ENCODE results near the gene FAM50A.

FAM50A gene

DNA sequence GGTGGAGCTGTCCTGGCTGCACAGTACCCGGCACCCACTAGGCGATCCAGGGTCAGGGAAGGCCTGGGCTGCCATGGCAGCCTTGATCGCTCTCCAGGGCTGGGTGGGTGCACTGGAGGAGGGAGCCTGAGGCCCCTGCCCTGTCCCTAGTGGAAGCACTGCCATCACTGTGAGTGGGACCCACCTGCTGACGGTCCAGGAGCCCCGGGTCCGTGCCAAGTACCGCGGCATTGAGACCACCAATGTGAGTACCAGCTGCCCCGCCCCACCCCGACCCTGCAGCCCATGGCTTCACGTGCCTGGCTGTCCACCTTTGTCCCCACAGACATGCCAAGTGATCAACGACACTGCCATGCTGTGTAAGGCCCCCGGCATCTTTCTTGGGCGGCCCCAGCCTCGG is 23.0 kb downstream of the FAM50A start:
- no peak for DNase-seq

DNA sequence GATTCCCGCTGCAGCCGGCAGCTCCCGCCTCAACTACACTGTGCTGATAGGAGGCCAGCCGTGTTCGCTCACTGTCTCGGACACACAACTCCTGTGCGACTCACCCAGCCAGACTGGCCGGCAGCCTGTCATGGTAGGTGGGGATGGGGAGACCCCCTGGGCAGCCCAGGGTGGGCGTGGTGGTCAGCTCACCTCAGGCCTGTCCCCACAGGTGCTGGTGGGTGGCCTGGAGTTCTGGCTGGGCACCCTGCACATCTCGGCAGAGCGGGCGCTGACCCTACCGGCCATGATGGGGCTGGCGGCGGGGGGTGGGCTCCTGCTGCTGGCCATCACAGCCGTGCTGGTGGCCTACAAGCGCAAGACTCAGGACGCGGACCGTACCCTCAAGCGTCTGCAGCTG is 23.6 kb downstream of the FAM50A start:
- DNase-seq = no peak

DNA sequence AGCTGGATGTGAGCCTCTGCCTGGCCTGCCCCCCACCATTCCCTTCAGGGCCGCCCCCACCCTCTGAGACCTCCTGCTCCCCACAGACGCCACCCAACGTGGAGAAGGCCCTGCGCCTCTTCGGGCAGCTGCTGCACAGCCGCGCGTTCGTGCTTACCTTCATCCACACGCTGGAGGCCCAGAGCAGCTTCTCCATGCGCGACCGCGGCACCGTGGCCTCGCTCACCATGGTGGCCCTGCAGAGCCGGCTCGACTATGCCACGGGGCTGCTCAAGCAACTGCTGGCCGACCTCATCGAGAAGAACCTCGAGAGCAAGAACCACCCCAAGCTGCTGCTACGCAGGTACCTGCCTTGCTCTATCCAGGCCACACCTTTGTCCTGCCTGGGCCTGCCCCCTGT is 24.3 kb downstream of the FAM50A start:
- DNase-seq = no peak

DNA sequence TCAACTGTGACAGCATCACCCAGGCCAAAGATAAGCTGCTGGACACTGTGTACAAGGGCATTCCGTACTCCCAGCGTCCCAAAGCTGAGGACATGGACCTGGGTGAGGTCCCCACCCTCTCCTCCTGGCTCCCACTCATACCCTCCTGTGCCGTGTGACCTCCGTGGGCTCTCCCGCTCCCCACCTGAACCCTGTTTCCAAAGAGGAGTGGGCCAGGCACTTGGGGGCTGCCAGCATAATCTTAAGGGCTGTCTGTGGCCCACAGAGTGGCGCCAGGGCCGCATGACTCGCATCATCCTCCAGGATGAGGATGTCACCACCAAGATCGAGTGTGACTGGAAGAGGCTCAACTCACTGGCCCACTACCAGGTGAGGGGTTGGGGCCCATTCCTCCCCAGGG is 25.2 kb downstream of the FAM50A start:
- DNase-seq = no peak

DNA sequence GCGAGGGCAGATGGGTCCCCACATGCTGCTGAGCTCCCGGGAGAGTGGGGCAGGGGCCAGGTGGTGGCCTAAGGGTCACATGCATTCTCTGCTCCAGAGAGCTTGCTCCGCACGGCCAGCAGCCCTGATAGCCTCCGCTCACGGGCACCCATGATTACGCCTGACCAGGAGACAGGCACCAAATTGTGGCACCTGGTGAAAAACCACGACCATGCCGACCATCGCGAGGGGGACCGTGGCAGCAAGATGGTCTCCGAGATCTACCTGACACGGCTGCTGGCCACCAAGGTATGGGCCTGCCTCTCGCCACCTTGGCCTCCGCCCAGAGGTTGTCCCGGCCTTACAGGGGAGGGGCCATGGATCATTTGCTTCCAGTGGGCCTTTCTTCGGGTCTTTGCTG is 25.9 kb downstream of the FAM50A start:
- DNase-seq = no peak

DNA sequence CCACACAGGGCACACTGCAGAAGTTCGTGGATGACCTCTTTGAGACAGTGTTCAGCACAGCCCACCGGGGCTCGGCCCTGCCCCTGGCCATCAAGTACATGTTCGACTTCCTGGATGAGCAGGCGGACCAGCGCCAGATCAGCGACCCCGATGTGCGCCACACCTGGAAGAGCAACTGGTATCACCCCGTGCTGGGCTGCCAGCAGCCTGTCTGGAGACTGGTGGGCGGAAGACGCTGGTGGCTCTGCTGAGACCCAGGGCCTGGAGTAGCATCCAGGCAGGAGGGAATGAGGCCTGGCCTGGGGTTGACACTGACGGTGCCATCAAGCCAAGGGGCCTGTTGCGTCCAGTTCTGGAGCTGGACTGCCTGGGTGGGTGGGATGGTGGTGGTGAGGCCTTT is 26.5 kb downstream of the FAM50A start:
- DNase-seq = no peak

DNA sequence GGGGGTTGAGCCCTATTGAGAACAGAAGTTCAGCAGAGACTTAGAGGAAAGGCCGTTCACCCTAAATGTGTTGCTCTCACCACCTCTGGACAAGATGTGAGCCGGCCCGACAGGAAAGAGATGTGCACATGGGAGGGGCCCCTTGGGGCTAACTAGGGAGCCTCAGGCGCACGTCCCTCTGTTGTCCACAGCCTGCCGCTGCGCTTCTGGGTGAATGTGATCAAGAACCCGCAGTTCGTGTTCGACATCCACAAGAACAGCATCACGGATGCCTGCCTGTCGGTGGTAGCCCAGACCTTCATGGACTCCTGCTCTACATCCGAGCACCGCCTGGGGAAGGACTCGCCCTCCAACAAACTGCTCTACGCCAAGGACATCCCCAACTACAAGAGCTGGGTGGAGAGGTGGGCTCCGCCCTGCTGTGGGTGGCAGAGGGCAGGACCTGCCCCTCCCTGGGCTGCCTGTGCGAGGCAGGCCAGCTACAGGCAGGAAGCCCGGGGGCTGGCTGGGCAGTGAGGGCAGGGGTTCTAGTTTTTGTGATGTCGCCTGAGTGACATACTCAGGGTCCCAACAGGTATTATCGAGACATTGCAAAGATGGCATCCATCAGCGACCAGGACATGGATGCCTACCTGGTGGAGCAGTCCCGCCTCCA is 27.1 kb downstream of the FAM50A start:
- no peak for DNase-seq

DNA sequence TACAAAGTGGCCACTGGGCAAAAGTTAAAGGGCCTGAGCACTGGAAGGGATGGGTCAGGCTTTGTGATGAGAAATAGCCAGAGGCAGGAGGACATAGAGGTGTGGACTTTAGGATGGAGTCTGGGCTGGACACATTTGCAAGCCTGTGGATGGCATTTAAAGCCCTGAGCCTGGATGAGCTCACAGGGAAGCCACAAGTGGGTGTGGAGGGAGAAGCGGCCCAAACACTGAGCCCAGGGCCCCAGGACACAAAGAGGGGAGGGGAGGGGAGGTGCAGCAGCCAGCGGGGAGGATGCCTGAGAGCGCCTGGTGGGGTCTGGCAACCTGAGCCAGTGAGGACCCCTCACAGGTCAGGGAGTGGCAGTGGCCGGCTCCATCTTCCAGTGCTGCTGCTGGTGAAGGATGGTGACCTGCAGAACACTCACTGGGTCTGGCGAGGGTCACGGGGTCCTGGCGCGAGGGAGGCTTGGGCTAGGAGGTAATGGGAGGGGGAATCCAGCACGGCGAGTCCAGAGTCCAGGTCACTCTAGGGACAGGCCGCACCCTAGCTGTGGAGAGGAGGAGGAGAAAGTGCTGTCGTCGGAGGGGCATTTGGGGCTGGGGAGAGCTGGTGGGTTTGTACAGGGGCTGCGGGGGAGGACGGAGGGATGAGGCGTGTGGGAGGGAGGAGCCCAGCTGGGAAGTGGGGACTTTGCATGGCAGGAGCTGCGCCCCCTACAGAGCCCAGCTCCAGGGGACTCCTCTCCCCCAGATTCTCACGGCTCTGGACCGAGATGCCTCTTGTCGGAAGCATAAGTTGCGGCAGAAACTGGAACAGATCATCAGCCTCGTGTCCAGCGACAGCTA is 28.1 kb downstream of the FAM50A start:
- no peak for DNase-seq

DNA sequence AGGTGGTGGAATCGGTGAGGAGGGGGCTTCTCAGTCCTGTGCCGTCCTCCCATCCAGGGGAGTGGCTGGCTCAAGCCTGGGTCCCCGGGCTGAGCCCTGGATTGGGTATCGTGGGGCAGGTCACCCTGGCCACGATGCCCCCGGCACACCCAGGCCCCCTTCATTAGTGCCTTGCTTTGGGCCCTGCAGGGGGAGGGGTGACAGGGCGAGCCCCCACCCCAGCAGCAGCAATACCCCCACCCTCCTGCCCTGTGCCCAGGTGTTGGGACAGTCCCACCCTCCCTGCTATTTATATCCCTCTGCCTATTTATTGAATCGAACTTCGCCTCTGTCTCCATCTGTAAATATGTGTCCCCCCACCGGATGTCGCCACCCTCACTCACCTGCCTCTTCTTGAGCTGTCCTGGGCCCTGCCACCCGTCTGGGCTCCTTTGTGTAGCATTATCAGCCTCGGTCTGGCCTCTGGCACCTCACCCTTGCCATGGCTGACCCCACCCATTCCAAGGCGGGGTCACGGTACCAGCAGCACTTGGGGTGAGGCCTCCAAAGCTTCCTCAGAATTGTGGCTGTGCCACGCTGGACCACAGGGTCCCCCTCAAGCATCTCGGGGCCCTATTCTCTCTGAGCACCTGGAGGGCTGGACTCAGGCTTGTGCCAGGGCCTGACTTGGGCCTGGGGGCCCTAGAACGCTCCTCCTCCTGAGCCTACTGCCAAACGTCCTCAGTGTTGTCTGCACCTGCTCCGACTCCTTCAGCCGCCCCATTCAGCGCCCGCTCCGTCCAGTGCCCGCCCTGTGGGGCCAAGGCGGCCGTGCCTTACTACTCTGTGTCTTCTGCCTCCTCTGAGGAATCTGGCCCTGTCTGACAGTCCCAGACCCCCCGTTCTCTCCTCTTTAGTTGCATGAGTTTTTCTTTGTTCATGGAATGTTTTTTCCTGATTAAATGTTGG is 29.0 kb downstream of the FAM50A start:
- DNase-seq = no peak

DNA sequence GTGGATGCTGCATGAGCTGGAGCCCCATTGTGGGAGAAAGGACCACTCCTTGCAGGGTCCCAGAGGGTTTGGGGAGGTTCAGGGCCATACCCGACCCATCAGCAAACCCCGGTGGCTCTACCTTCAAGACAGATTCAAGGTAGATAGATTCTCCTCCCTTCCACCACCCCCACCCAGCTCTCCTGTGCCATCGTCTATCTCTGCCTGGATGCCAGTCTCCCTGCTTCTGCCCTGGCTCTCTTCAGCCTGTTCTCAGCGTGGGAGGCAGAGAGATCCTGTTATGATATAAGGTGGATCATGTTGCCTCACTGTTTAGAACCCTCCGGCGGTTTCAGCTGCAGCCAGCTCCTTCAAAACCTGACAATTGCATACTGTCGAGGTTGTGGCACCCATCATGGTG is 29.7 kb downstream of the FAM50A start:
- DNase-seq = no peak

DNA sequence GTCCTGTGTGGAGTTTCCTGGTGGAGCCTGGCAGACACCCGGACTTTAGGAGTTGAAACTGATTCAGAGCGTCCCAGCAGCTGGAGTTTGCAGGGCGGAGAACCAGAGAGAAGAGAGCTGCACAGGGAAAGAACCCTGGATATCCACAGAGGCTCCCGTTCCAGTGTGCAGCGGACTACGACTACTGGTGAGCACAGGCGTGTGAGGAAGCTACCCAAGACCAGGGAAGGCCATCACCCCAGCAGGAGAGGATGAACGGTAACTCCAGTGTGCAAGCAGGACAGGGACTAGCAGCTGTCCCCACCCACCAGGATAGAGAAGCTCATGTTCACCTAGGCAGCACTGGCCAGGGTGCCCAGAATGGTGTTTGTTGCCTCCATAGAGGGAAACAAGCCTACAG is 32.9 kb downstream of the FAM50A start:
- no peak for DNase-seq

DNA sequence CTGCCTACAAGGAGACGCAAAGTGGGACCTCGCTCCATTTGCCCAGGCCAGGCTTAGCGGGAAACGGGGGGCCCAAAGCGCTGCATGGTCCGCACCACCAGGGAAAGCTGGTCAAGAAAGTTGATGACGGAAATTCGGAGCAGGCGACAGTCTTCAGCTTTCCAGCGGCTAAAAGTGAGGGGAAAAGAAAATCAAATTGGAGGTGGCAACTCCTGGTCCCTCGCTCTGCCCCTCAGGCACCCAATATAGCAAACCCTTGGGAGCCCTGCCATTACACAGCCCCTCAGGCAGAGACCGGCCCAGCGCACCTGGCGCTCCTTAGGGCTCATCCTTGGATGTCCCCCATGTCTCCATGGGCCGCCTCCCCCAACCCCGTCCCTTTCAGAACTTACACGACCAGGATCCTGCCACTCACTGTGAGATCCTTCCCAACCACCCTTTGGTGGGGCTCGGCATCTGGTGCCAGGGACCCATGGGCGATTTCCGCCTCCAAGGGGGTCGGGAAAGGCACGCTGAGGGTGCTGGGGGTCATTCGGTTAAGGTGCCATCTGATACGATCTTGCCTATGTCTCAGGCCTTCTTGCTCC is 34.0 kb downstream of the FAM50A start:
- DNase-seq = no peak

DNA sequence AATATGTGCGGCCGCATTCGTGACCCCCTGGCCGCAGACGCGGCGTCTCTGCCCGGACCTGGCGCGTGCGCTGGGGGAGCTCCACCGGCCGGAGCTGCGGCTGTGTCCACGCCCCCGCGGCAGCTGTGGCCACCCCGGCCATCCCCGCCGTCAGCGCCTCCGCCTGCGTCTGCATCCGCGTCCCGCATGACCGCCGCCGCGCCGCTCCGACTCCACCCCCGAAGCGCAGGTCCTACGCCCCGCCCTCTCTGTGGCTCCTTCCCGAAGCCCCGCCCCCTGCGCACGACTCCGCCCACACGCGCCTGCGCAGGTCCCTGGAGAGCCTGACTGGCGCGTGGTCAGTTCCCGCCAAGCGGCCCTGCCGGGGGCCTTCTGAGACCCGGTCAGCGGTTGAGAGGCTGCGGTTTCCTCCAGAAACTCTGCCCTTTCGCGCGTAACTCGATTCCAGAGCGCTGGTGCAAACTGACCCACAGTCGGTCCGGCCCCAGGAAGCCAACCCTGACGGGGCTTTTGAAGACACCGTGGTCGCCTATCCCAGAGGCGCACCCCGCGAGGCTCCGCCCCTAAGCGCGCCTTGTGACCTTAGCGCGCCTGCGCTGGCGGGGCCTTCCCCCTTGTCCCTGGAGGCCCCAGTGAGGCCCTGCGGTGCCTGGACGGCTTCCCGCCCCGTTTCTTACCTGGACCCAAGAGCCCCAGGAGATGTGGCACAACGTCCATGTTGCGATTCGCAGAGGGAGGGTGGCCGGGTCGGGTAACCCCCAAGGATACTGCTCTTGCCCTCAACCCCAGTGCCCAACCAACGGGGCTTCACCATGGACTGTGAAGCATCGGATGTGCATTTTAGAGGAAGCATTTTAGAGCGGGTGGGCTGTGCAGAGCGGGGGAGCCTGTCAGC is 35.0 kb downstream of the FAM50A start, which contains the start of gene LAGE3:
TSS of gene LAGE3 (minus strand) at position 554 of the 895 bp plus-strand sequence. CDS start at position 188, 366 bp downstream.
- peak; percentile 57 for DNase-seq

DNA sequence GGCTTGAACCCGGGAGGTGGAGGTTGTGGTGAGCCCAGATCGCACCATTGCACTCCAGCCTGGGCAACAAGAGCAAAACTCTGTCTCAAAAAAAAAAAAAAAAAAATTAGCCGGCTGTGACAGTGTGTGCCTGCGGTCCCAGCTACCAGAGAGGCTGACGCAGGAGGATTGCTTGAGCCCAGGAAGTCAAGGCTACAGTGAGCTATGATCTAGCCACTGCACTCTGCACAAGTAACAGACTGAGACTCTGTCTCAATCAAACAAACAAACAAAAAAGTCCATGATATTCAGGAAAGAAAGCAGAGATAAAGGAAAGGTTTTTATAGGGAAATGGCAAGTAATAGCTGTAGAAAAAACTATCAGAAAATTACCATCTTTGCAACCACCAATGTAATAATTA is 37.3 kb downstream of the FAM50A start:
- no peak for DNase-seq

DNA sequence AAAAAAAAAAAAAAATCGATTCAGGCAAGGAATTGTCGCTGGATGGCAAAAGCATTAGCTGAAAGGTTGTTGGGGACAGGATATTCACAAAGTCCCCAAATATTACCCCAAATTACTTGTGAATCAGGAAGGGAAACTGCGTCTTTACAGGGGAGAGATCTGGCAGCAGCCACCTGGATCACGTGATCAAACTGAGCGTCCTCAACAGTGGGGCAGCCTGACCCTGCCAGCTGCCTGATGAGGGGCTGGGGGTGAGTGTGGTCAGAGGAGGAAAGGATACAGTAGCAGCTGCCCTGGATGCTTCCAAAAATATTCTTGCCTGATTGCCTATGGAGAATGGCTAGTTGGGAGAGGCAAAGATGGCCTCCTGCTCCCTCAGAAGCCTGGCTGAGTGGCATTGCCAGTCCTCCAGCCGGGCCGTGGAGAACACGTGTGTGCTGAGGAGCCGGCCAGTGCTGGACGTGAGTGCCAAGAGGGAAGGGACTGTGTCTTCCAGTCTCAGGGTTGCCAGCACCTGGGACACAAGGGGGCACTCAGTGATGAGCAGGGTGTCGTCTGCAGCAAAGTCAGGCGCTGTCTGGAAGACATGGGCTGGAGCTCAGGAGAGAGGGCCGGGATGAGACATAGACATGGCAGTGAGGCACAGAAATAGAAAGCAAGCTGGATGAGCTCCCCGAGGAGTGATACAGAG is 38.1 kb downstream of the FAM50A start:
- DNase-seq = no peak

DNA sequence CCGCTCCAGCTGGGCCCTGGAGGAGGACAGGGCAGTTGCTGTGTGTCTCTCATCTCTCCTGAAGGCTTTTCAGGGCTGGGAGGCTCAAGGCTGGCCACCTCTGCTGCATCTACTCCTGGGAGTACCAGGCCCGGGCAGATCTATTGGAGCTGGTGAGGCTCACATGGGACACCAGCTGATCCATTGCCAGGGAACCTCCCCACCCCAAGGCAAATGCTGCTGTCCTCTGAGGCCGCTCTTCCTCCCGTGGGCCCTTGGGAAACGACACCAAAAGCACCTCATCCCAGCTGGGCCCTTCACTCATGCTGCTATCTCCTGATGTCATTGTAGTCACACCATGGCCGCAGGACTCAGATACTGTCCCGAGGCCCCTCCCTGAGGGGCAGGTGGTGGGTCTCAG is 38.8 kb downstream of the FAM50A start:
- no peak for DNase-seq

DNA sequence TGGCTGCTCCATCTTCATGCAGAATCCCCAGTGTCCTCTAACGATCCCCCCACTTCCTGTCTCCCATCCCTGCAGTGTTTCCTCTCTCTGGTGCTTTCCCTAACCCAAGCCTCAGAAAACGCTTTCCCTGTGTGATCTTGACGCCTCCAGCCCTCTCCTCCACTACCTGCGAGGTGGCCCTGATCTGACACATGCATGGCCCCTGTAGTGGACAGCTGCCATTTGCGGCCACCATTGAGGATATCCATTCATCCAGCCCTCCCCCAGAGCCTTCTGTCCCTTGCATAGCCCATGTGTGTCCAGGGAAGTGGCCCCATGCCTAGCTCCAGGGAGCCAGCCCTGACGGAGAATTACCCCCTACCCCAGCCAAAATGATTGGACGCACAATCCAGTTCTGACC is 39.4 kb downstream of the FAM50A start:
- DNase-seq = no peak

DNA sequence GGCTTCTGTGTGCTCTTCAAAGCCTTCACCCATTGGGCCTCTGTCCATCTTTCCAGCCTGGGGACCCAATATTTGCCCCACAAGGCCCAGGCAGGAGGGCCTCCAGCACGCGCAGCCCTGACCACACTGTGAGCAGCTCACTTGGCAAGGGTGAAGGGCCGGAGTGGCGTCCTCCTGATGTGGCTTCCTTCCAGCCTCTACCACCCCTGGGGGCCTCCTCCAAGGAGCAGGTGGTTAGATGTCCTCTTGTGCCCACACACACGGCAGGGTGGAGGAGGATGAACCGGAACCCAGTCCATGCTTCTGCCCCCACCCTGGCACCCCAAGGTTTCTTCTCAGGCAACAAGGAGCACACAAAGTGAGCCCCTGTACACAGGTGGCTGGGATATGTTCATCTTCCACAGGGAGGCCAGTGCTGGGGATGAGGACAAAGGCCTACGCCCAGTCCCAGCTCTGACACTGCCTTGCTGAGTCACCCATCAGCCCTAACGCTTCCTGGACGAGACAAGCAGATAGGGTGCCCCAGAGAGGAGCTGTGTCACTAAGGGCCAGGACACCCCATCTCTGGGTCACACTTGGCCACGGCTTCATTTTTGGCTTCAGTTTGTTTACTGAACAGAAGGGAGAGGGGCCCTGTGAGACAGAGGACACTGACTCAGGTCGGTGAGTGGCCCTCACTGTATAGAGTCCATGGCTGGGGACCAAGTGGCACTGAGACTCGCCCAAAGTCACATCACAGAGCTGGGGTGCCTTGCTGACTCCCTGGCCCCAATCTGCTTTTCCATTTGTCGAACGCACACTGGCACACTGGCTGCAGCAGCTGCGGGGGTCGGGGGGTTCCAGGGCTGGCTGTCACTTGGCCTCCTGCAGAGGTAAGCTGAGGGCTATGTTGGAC is 40.6 kb downstream of the FAM50A start:
- no peak for DNase-seq

DNA sequence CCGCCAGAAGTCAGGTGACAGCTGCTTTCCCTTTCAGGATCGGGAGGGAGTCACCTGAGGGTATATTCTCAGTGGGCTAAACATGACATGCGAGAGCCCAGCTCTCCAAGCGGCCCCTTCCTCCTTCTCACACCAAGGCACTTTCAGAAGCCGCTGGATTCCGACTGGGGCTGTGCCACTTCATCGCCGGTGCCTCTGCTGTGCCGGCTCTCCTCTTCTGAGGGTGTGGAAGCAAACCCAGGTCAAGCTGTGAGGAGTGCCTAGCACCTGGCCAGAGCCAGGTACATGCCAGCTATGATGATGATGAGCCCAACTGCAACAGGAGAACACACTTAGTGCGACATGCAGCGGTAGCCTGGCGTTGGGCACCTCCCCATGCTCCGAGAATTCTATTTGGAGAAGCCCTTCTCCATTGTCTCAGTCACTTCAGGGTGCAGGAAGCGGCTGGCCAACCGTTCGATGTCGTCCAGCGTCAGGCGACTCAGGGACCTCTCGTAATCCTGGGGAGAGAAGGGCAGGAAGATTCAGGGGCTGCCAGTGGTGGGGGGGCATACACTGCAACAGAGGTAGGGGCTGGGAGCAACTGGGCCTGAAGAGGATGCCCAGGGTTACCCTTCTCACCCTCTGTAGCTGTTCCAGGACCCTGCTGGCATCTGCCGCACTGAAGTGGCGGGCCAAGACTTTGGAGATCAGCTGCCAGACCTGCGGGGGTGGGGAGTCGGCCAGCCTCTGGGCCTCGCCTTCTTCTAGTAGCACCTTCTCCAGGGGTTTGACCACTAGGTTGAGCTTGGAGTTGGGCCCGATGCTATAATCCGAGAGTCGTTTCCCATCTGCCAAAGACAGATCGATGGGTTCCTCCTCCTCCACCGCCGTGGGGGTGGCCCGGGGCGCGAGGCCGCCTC is 41.5 kb downstream of the FAM50A start:
- DNase-seq = peak; percentile 60
